HL-60/S4 (cell line): ENCODE measurements around the gene NEK7.
"Not testable (repeated sequence)": the region's sequence is repeated elsewhere in the genome, so short reads cannot be mapped to it uniquely, and the experiment has no call there.

Source experiments
- in situ Hi-C: fragments of 300-500 bp; cut with MboI; formaldehyde crosslinking; loops from 2 replicates; pipeline ENCODE4 v1.14.3; 2022; ENCODE audit warnings: low sequenced_read_pairs

NEK7 gene

DNA sequence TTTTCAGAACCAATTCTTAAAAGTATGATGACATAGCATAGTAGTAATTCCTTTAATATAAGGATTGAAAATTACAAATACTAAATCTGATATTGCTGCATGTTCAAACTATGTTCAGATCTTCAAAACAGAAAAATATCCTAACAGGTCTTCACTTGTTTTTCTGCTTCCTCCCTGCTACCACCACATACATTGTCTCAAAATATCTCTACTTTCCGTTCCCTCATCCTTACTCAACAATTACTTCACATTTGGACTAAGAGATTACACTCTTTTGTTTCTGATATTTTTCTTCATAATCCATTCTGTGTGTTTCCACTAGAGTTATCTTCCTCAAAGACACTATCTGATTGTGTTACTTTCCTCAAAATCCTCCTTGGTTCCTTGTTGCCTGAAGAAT is 125.1 kb downstream of the NEK7 start:
- in situ Hi-C loops, result no loop called here

DNA sequence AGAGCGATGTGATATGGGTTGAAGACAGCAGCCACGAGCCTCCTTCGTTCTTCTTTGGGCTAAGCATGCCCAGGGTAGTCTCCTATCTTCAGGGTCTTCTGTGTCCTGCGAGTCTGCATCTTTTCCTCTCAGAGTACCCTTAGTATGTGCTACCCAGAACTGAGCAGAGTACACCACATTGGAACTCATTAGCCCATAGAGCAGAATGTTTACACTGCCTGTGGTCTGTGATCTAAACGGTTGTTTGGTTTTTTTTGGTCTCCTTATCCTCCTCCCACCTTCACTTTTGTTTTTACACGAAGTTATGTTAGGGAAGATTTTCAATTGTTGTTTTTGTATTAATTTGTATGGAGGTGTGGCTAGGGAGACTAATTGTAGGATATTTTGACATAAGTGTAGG is 126.4 kb downstream of the NEK7 start:
- in situ Hi-C loops, result no loop called here

DNA sequence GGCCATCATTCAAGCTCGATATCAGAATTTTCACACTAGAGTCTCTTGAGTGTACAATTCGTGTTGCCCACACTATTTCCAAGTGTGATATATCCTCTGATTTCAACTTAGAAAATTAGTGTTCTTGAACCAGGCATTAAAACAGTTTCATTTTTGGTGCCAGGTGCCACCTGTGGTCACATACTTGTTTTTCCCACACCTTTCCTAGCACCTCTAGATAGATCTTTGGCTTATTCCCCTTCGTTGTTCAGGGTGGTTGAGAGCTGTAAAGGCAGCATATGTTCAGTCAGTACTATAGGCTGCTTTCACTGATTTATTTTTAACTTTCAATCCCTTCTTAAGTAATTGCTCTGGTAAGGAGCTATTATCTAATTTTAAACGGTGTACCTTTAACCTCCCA is 131.1 kb downstream of the NEK7 start:
- in situ Hi-C loops, result no loop called here

DNA sequence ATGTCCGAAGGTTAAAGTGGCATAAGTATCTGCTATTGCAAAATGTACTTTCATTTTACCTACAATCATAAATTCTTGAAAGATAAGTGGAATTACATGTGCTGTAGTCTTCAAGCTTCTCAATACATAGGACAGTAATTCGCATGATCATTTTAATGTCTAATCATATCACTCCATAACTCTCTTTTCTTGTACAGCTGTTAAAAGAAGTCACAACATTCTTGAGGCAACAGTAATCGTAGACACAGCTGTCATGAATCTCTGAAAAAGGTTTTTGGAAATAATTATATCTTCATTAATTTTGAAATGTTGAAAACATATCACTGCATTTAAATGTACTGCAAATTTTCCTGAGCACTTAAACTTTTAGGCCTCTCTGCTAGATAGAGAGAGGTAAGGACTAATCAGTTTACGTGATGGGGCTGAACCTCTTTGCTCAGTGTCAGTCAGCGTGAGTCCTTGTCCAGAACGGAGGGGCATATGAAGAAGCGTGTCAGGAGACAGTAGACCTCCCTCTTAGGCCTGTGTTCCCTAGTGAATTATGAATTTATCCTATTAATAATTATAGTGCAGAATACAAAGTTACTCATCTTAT is 133.4 kb downstream of the NEK7 start:
- in situ Hi-C loops, result no loop called here

DNA sequence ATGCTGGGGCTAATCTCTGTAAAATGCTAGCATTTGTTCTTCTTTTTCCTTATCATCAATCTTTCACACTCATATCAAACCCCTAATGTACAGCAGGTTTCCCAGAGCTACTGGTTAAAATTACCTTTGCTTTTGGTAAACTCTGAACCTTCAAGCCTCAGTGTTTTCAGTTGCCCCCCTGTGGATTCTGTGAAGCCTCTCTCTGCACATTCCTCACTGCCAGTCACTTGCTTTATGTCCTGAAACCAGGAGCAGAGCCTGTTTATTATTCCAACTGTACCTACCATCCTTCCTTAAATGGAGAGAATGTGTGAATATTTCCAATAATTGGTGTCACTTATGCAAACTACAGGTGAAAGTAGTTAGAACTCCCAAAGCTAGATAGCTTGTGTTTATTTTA is 134.2 kb downstream of the NEK7 start:
- in situ Hi-C loops, result no loop called here

DNA sequence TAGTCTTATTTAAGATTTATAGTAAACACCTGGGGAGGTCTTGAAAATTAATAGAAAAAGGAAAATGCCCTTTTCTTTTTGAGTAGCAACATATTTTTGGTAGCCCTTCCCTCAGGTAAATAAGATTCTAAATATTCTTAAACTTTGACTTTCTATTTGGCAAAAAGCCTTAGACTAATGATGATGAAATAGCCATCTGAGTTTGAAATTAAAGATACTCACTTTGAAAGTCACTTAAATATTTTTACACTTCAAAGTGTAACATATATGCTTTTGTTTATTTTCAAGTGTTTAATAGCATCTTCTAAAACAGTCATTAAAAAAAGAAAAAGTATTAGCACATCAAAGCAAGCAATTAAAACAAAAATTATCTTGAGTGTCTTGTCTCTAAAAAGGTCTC is 135.1 kb downstream of the NEK7 start:
- in situ Hi-C loops, result no loop called here

DNA sequence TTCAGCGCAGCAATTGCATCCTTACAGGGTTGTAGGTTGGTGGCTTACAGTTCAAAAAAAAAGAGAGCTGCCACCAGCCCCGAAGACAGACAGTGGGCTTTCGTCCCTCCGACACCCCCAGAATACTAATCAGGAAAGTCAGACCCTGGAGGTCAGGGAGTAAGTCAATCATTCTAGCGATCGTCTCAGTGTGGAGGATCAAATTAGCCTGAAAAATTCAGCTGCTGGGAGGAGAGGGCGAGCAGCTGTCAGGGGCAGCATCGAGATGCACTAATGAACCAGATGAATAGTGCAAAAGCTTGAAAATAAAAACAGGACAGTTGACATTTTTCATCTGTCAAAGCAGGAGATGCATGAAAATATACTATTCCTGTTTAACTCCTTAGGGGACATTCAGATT is 138.4 kb downstream of the NEK7 start:
- in situ Hi-C loops, result no loop called here

DNA sequence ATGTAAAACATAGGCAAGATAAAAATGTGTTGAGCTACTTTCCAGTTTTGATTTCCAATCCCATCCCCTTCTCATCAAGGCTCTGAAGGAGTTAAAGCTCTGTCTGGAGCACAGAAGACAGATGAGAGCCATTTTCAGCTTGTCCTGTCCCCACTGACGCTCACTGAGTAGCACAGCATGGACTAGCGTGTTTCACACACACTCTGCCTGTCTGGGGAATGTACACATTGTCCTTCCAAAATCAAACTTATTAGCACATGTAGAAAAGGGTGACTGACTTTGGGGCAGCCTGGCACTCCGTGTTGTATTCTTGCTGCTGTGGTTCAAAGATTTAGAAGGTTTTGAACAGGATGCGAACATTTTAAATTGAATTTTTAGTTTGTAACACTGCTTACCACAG is 139.2 kb downstream of the NEK7 start:
- in situ Hi-C loops, result no loop called here

DNA sequence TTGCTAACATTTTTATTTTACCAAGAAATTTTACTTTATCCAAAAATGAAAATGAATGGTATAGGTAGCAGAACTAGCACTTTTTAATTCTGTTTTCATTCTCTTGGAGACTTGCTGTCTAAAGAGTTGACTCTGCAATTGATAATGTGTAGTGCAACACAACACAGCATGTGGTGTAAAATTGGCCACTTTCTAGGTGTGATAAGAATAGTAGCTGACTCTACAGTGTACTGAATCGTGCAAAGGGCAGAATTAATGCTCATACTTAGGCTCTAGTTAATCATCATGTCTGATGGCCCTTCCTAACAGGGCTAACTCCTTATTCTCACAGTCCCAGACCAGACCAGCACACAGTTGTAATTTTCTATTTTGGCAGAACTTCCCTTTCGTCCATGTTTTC is 140.5 kb downstream of the NEK7 start:
- in situ Hi-C loops, result no loop called here

DNA sequence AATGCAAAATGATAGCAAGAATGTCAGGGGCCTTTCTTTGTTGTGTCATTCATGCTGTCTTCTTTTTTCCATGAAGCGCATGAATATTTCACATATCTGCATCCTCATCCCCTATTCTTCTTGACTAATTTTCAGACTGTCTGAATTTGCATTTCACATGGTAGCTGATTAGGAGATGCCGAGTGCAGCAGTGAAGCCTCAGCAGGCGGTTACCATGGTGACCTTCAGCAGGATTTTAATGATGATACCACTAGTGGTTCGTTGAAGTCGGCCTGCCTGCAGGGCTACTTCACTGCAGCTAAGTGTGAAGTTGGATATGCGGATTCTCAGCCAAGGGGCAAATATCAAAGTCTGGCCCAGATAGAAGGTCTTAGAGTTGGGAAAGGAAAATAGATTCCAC is 141.8 kb downstream of the NEK7 start:
- in situ Hi-C loops, result no loop called here

DNA sequence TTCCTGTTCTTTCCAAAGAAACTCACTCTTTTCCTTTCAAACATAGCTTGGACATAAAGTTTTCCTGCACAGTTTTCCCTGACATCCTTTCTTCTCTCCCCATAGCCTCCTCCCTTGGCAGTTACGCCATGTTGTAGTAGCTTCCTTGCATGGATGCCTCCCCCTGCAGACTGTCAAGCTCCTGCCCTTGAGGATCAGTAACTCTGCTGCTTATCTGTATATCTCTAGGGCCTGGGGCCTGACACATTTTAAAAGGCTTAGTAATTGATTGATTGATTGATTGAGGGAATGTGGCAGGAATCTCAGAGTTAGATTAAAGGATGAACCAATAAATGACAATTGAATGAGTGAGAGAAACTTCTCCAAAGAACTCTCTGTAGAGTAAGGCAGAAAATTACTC is 143.7 kb downstream of the NEK7 start:
- in situ Hi-C loops, result no loop called here

DNA sequence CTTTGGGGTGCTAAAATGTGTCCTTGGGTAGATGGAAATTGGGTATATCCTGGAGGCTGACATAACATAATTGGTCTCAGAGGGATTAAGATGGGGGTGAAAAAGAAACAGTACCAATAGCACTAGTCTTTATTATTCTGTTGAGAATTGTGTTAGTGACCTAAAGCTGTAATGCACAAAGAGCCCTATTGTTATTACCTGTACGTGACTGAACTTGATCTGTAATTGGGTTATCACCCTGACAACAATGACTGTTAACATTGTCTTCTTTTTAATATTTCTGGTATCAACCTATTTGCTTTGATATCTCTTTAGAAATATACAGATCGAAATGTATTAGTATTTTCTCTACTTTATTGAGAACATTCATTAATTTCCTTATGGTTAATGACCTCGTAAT is 147.6 kb downstream of the NEK7 start:
- in situ Hi-C loops, result no loop called here

DNA sequence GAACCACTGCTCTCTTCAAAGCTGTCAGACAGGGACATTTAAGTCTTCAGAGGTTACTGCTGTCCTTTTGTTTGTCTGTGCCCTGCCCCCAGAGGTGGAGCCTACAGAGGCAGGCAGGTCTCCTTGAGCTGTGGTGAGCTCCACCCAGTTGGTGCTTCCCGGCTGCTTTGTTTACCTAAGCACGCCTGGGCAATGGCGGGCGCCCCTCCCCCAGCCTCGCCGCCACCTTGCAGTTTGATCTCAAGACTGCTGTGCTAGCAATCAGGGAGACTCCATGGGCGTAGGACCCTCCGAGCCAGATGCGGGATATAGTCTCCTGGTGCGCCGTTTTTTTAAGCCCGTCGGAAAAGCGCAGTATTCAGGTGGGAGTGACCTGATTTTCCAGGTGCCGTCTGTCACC is 158.0 kb downstream of the NEK7 start:
- in situ Hi-C loops, result not testable (repeated sequence)

DNA sequence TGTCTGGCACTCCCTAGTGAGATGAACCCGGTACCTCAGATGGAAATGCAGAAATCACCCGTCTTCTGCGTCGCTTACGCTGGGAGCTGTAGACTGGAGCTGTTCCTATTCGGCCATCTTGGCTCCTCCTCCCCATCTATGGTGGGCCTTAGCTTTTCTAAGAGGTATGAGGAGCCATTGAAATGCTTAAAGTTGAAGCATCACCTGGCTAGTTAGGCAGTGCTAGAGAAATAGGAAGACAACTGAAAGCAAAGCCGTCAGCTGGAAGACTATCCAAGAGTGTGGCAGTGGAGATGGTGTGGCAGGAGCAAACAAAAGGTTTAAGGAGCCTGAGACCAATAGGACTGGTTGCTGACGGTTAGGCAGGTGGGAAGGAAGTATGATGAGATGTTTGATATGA is 158.5 kb downstream of the NEK7 start:
- in situ Hi-C loops, result not testable (repeated sequence)

DNA sequence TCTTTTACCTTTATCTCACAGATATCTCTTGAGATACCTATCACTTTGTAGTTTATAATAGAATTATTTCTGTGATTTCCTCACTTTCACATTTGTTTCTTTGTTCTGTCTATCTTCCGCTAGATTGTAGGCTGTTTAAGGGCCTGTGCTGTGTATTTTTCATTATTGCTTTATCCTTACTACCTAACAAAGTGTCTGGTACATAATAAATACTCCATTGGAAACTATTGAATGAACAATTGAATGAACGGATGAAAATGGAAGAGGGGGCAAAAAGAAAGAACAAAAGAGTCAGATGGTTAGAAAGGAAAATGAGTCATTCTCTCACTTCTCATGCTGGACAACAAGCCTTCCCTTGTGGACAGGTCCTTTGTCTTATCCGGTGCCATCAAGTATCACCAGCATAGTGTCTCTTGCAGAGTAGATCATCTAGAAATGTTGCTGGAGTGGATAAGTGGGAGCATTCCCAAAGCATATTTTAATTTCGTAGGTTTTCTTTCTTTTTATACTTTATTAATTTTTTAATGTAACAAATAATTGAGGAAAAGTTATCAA is 159.8 kb downstream of the NEK7 start:
- in situ Hi-C loops, result no loop called here

DNA sequence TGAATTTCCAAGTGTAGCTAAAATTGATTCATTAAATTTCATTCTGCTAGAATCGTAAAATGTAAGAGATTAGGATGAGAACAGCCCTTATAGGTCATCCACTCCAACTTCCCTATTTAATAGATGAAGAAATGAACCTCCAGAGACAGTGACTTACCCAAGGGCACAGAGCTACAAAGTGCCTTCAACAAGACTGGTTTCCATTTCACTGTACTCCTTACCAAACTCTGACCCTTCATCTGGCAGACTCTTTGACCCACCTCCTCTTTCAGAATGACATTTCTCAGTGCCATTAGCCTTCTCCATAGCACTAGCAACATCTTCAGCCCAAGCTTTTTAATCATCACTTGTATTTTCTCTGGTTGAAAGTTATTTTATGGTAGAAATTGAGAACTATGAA is 161.3 kb downstream of the NEK7 start:
- in situ Hi-C loops, result no loop called here

DNA sequence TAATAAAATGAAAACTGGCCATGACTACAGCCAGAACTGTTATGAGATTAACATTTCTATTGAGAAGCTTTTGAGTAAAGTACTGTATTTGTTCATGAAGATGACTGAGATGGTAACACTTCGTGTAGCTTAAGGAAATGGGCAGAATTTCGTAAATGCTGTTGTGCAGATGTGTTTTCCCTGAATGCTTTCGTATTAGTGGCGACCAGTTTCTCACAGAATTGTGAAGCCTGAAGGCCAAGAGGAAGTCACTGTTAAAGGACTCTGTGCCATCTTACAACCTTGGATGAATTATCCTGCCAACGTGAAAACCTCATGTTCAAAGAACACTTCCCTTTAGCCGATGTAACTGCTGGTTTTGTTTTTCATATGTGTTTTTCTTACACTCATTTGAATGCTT is 164.0 kb downstream of the NEK7 start:
- in situ Hi-C loops, result no loop called here

DNA sequence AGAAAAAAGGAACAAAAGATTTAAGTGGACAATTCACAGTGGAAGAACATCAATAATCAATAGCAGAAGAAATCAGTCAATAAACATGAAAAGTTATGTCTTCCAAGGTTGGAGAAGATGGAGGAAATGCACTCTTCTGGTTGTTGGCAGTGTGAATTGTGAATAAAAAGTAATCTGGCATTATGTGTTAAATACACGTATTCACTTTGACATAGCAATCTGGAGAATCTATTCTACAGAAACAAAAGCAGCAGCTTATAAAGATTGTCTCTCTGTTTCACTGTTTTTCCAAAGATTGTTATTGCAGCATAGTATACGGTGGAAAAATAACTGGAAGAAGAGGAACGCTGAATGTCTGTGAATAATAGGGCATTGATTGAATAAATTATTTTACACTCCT is 169.4 kb downstream of the NEK7 start:
- in situ Hi-C loops, result no loop called here

DNA sequence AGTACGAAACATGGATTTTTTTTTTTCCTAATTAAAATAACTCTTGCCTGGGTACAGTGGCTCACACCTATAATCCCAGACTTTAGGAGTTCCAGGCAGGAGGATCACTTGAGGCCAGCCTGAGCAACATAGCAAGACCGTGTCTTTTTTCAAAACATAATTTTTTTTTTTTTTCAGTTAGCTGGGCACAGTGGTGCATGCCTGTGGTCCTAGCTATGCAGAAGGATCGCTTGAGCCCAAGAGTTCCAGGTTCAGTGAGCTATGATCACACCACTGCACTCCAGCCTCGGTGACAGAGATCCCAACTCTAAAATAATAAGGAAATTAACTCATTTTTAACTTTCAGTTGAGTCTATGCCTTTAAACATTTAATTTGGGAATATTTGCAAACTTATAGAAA is 170.1 kb downstream of the NEK7 start:
- in situ Hi-C loops, result no loop called here

DNA sequence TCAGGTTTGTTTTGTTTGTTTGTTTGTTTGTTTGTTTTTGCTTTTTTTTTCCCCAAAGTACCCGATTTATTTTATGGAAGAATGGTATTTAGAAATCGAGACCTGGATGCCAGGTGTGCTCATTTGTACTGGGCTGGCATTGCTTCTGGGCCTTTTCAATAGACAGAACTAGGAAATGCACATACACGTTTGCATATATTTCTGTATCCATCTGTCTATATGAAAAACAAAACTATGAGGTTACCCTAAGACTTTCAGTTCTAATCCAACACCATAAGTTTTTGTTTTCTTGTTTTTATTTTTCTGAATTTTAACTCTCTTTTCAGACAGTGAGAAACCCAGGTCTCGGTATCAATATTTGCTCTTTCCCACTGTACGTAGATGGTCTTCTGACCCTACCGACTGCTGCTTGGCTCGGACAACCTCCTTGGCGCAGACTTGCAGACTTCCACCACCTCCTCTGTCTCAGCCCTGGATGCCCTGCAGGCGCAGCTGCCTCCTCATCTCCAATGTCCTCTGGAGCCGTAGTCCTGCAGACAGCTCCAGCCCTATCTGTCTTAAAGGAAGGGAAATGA is 171.7 kb downstream of the NEK7 start:
- in situ Hi-C loops, result no loop called here

DNA sequence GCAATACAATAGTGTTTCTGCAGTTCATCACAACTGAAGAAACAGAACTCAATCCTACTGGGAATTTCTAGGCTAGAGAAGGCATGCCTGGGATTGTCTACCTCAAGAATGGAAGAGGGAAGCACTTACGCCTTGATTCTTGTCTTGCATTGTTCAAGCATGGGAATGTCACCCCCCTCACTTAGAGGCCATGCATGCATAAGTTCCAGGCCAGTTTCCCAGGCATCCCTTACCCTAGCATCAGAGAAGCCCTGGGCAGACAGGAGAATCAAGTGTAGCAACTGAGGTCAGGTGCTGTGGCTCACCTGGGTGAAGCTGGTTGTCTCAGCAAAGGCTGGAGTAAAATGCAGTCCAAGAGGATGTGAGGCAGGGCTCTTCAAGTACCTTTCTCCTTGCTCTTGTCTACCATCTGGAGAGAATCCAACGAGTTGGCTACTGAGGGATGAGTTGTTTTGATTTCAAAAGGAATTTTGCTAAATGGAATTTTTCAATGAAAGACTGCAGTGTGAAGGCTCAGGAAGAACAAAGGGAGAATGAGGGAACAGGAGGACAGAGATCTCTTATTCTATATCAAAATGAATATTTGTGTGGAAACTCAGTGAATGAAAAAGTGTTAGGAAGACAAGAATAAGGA is 174.3 kb downstream of the NEK7 start:
- in situ Hi-C loops, result no loop called here

DNA sequence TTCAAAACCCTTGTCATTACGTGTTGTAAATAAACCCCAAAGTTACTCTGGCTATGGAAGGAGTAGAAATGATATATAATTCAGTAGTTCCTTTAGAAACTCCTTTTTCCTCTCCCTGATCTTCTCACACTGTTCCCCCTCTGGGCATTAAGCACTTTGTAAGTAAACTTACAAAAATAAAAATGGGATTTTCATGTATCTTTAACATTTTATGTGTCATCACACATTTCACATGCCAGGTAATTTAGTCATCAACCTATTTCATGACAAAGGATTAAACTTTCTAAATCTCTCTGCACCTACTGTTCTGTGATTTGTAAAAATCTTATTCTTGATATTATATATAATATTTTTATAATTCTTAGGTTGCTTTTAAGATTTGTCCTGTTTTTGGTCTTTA is 176.9 kb downstream of the NEK7 start:
- in situ Hi-C loops, result no loop called here

DNA sequence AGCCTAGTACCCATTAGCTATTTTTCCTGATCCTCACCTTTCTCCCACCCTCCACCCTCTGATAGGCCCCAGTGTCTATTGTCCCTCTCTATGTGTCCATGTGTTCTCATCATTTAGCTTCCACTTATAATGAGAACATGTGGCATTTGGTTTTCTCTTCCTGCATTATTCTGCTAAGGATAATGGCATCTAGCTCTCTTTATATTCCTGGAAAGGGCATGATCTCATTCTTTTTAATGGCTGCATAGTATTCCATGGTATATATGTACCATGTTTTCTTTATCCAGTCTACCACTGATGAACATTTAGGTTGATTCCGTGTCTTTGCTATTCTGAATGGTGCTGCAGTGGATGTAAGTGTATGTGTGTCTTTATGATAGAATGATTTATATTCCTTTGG is 178.9 kb downstream of the NEK7 start:
- in situ Hi-C loops, result no loop called here
